Esophagus squamous epithelium (tissue), 5 donors: ENCODE data around the gene PRR5L. TPM values are rescaled to one million over a fixed set of nuclear protein-coding genes. Genes with fewer than 3 reads are reported as not detected.

Source experiments
- DNase-seq: peaks from one replicate; lab custom pipeline; 2025; lab: John Stamatoyannopoulos, UW
- H3K27ac ChIP-seq, 4 donors: fragments of 200-600 bp; sonication (generic); one replicate each; pipeline ENCODE4 v1.5.1; 2016 to 2019; ENCODE audit warnings: mild to moderate bottlenecking in 1 of 4
- H3K27me3 ChIP-seq, 4 donors: fragments of 200-600 bp; sonication (generic); 1 replicate in 3 of 4; 2 replicates in 1 of 4; pipeline versions ENCODE4 v1.5.1 to v1.6.0; 2017 to 2021; ENCODE audit warnings: antibody characterized with exemption in 1 of 4
- H3K36me3 ChIP-seq, 3 donors: fragments of 200-600 bp; sonication (generic); one replicate each; pipeline ENCODE4 v1.5.1; 2016 to 2019
- H3K4me1 ChIP-seq, 3 donors: fragments of 200-600 bp; sonication (generic); one replicate each; pipeline ENCODE4 v1.5.1; 2017 to 2019
- H3K4me3 ChIP-seq, 4 donors: fragments of 200-600 bp; sonication (generic); 1 replicate in 3 of 4; 2 replicates in 1 of 4; pipeline ENCODE4 v1.5.1; 2016 to 2019; ENCODE audit warnings: mild to moderate bottlenecking in 2 of 4, moderate library complexity in 1 of 4
- H3K9me3 ChIP-seq, 3 donors: fragments of 200-600 bp; sonication (generic); one replicate each; pipeline ENCODE4 v1.5.1; 2016 to 2019
- POLR2A ChIP-seq, 4 donors: fragments of 450-650 bp; IDR thresholded peaks; one replicate each; pipeline ENCODE4 v1.6.1; 2017; ENCODE audit warnings: antibody characterized with exemption in 4 of 4, mild to moderate bottlenecking in 4 of 4, moderate library complexity in 3 of 4
- WGBS, 2 donors: methylation state at CpG; one replicate each; pipeline ENCODE4 v1.1.5; 2018; 5-methylcytosine and 5-hydroxymethylcytosine counted together
- intact Hi-C: fragments of 100-400 bp; cut with DNase I; formaldehyde crosslinking; loops from one replicate; pipeline ENCODE4 v1.15.0; 2022
- total RNA-seq, 4 donors: library from RNA; depleted of rRNA; stranded (reverse); fragments of >200 nt; gene quantifications; one replicate each; pipeline ENCODE4 v1.1.0, GENCODE V29; 2016
- TF ChIP-seq, protein P1 (sequence below), 6 experiments: fragments of 450-650 bp in 4 of 6; fragments of 200-600 bp in 2 of 6; sonication (generic) in 2 of 6; IDR thresholded peaks; one replicate each; pipeline ENCODE4 v1.5.1; 2016 to 2019; ENCODE audit warnings: antibody characterized with exemption in 6 of 6, mild to moderate bottlenecking in 4 of 6, moderate library complexity in 4 of 6
- donor health status: DM: yes; HTN: yes; CAD: no.

Gene PRR5L
- total RNA-seq, 4 donors from 2014 or later, result 1.4 to 5.7 (median 1.8) TPM

DNA sequence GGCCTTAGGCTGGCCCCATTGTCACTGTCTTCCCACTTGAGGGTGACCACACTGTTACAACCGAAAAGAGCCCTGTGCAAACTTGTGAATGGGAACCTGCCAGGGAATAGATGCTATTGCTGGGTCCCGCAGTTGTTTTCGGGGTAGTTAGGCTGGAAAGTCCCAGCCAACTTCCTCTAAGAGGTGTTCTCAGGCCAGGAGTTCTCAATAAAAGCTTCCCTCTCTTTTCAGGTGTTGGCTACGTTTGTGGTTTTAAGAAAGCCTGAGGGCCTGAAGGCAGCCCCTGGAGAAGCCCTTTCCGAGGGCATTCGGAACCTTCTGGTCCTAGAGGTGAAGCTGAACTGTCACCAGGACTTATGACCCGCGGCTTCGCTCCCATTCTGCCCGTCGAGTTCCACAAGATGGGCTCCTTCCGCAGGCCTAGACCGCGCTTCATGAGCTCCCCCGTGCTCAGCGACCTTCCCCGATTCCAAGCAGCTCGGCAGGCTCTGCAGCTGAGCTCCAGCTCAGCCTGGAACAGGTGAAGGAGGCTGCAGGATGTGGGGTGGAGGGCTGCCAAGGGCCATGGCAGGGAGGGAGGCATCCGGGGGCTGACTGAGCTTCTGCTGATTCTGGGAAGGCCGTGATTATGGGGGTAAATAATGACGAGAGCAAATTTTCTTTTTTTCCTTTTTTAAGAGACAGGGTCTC, 104.8 kb downstream of the PRR5L start:
- WGBS, 2 donors, result 78 to 79% methylated on average over 17 to 20 of the region's 21 CpGs
- H3K9me3 ChIP-seq, result no peaks in the 10 kb centered on the region
- no peak overlapping the region for H3K4me3 ChIP-seq
- peaks cover 0 to 18% (median 3%) of the 10 kb centered on the region in 3 donors for H3K4me1 ChIP-seq
- intact Hi-C loops, result no loop called here
- no peaks in the 10 kb centered on the region for H3K27me3 ChIP-seq
- TF ChIP-seq POLR2A (IDR thresholded peaks at IDR 0.05), result no peak
- TF ChIP-seq, protein P1, sequence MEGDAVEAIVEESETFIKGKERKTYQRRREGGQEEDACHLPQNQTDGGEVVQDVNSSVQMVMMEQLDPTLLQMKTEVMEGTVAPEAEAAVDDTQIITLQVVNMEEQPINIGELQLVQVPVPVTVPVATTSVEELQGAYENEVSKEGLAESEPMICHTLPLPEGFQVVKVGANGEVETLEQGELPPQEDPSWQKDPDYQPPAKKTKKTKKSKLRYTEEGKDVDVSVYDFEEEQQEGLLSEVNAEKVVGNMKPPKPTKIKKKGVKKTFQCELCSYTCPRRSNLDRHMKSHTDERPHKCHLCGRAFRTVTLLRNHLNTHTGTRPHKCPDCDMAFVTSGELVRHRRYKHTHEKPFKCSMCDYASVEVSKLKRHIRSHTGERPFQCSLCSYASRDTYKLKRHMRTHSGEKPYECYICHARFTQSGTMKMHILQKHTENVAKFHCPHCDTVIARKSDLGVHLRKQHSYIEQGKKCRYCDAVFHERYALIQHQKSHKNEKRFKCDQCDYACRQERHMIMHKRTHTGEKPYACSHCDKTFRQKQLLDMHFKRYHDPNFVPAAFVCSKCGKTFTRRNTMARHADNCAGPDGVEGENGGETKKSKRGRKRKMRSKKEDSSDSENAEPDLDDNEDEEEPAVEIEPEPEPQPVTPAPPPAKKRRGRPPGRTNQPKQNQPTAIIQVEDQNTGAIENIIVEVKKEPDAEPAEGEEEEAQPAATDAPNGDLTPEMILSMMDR (IDR thresholded peaks at IDR 0.05), result no peak
- no peak for DNase-seq
- H3K27ac ChIP-seq, result no peak overlapping the region
- no peaks in the 10 kb centered on the region for H3K36me3 ChIP-seq

DNA sequence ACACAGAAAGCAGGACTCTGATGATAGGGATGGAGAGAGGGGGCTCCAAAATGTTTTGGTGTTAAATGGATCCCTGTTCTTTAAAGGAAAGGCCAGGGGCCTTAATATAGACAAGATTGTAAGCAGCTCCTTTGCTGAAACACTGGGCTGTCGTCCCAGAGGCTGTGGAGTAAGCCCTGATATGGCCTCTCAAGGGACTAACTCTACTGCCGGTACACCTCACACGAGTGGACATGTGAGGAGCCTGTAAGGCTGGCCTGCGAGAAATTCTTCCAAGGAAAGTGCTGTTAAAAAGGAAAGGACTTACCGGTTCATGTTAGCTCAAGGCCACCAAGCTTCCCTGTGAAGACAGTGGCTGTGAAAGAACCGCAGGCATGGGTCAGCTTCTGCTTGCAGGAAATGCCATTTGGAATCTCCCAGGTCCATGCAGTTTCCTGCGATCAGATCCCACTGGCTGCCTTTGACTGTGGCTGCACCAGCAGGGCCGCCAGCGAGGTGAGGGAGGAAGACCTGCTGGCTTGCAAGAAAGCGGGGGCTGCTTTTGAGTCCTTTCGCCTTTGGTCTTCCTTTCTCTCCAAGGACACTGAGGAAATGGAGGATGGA, 106.6 kb downstream of the PRR5L start:
- Histone ChIP-seq H3K4me1 (peaks cover 0 to 16% (median 3%) of the 10 kb centered on the region in 3 donors), H3K9me3 (no peaks in the 10 kb centered on the region), H3K27me3 (no peaks in the 10 kb centered on the region), H3K4me3 (no peak overlapping the region), H3K27ac (no peak overlapping the region), H3K36me3 (no peaks in the 10 kb centered on the region)
- intact Hi-C loops, result no loop called here
- TF ChIP-seq, protein P1 (IDR thresholded peaks at IDR 0.05), result no peak
- no peak for TF ChIP-seq POLR2A (IDR thresholded peaks at IDR 0.05)
- 90 to 91% methylated on average over 8 of the region's 11 CpGs for WGBS, 2 donors
- DNase-seq, result no peak

DNA sequence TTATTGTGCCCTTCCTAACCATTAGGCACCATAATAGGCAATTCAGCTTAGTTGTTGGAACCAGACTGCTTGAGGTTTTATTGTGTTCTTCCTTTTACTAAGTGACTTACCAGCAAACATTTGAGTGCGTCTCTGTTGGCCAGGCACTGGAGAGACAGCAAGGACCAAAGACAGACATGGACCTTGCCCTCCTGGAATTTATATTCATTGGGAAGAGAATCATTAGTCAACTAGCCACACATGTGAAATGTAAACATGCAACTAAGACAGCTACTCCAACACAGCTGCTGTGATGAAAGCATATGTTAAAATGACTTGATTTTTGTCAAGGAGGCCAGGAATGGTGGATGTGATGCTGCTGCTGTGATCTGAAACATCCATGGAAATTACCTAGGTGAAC, 107.6 kb downstream of the PRR5L start:
- intact Hi-C loops, result no loop called here
- Histone ChIP-seq H3K9me3 (no peaks in the 10 kb centered on the region), H3K36me3 (no peaks in the 10 kb centered on the region), H3K27ac (no peak overlapping the region), H3K4me3 (no peak overlapping the region), H3K4me1 (peaks cover 0 to 6% (median under 1%) of the 10 kb centered on the region in 3 donors), H3K27me3 (no peaks in the 10 kb centered on the region)
- WGBS, 2 donors, result 75 to 100% methylated on average over 1 of the region's 1 CpG
- DNase-seq, result no peak
- TF ChIP-seq, protein P1 (IDR thresholded peaks at IDR 0.05), result no peak
- TF ChIP-seq POLR2A (IDR thresholded peaks at IDR 0.05), result no peak

DNA sequence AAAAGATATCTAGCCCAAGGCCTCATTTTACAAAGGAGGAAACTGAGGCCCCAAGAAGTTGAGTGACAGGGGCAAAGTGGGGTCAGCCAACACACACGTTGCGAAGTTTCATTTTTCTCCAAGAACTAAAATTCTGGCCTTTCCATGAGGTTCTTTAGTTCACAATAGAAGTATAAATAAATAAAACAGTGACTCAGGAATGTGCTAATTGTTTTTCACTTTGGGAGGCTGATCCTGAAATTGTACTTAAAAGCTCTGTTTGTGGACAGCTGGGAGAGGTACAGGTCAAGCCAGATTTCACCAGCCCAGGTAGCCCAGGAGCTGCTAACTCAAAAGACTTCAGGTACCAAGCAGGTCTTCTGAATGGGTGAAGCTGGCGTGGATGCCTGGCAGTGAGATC, 108.7 kb downstream of the PRR5L start:
- Histone ChIP-seq H3K36me3 (no peaks in the 10 kb centered on the region), H3K27ac (no peak overlapping the region), H3K27me3 (no peaks in the 10 kb centered on the region), H3K4me3 (no peak overlapping the region), H3K4me1 (peaks cover 0 to 5% (median 0%) of the 10 kb centered on the region in 3 donors), H3K9me3 (no peaks in the 10 kb centered on the region)
- no peak for TF ChIP-seq POLR2A (IDR thresholded peaks at IDR 0.05)
- DNase-seq, result no peak
- intact Hi-C loops, result no loop called here
- 56 to 69% methylated on average over 2 to 3 of the region's 3 CpGs for WGBS, 2 donors

DNA sequence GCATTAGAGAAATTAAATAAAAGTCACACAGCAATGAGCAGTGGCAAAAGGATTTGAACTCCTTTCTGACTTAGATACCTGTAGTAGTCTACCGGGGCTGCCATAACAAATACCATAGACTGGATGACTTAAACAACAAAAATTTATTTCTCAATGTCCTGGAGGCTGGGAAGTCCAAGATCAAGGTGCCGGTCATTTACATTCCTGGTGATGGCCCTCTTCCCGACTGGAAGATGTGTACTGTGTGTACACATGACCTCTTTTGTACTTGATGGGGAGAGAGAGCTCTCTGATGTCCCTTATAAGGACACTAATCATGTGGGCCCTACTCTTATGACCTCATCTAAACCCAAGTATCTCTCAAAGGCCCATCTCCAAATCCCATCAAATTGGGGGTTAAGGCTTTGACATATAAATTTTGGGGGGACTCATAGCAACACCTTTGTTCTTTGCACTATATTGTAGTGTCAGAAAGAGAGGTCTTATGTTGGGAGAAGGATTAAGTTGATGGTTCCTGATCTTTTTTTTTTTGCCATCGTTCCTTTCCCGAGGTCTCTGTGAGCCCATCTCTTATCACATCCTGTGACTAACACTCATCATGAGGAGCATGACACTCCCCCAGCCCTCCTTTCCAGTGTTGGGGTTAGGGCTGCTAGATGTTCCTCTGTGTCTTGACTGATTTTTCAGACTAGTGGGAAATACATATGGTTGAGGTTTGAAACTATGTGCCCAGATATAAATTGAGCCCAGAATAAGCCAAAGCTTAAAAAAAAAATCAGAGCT, 109.7 kb downstream of the PRR5L start:
- Histone ChIP-seq H3K4me1 (peaks cover 0 to 15% (median 0%) of the 10 kb centered on the region in 3 donors), H3K27ac (no peak overlapping the region), H3K27me3 (no peaks in the 10 kb centered on the region), H3K36me3 (no peaks in the 10 kb centered on the region), H3K9me3 (no peaks in the 10 kb centered on the region), H3K4me3 (no peak overlapping the region)
- WGBS, 2 donors, result 78% methylated on average over 5 of the region's 5 CpGs
- intact Hi-C loops, result no loop called here
- no peak for DNase-seq
- TF ChIP-seq, protein P1 (IDR thresholded peaks at IDR 0.05), result no peak
- TF ChIP-seq POLR2A (IDR thresholded peaks at IDR 0.05), result no peak
